H9 (cell line): ENCODE data around the gene SIRPD. TPM values are rescaled to one million over a fixed set of nuclear protein-coding genes. Genes with fewer than 3 reads are reported as not detected.

Experiments used
- DNase-seq: peaks from one replicate; pipeline ENCODE4 v3.0.0-alpha.2; 2017
- H2AFZ ChIP-seq: one replicate; pipeline ENCODE4 v1.6.1; 2013; ENCODE audit warnings: mild to moderate bottlenecking, low read length, control low read depth, moderate library complexity
- H2AK5ac ChIP-seq: 2 replicates; pipeline ENCODE4 v1.6.1; 2013; ENCODE audit warnings: low read length, control low read depth, mixed read lengths; ENCODE audit not compliant: insufficient read length
- H2BK120ac ChIP-seq: one replicate; pipeline ENCODE4 v1.6.1; 2013; ENCODE audit warnings: low read depth, mild to moderate bottlenecking, low read length, control low read depth, inconsistent platforms; ENCODE audit not compliant: poor library complexity, severe bottlenecking
- H2BK12ac ChIP-seq: 2 replicates; pipeline ENCODE4 v1.6.1; 2013; ENCODE audit warnings: low read length, control low read depth, mixed read lengths, low read depth; ENCODE audit not compliant: insufficient read length
- H2BK15ac ChIP-seq: 2 replicates; pipeline ENCODE4 v1.6.1; 2013; ENCODE audit warnings: low read depth, low read length, control low read depth
- H2BK20ac ChIP-seq: one replicate; pipeline ENCODE4 v1.6.1; 2013; ENCODE audit warnings: low read depth, mild to moderate bottlenecking, low read length, control low read depth, inconsistent platforms; ENCODE audit not compliant: poor library complexity, severe bottlenecking
- H2BK5ac ChIP-seq: 2 replicates; pipeline ENCODE4 v1.6.1; 2013; ENCODE audit warnings: low read length, control low read depth, mixed read lengths; ENCODE audit not compliant: insufficient read length
- H3K14ac ChIP-seq: 2 replicates; pipeline ENCODE4 v1.6.1; 2013; ENCODE audit warnings: low read length, control low read depth; ENCODE audit not compliant: insufficient read depth
- H3K18ac ChIP-seq: 2 replicates; pipeline ENCODE4 v1.6.1; 2013; ENCODE audit warnings: low read depth, mild to moderate bottlenecking, mixed read lengths, low read length, control low read depth; ENCODE audit not compliant: insufficient read length
- H3K23ac ChIP-seq: 2 replicates; pipeline ENCODE4 v1.6.1; 2013; ENCODE audit warnings: low read length, control low read depth, mixed read lengths, low read depth; ENCODE audit not compliant: insufficient read length
- H3K23me2 ChIP-seq: 2 replicates; pipeline ENCODE4 v1.6.1; 2013; ENCODE audit warnings: low read depth, mild to moderate bottlenecking, mixed read lengths, low read length, control low read depth; ENCODE audit not compliant: insufficient read length, poor library complexity, severe bottlenecking
- H3K27ac ChIP-seq: 2 replicates; pipeline ENCODE4 v1.5.1; 2013; ENCODE audit warnings: low read length, control low read depth, mixed read lengths, low read depth; ENCODE audit not compliant: insufficient read length
- H3K27me3 ChIP-seq: 2 replicates; pipeline ENCODE4 v1.6.1; 2013; ENCODE audit warnings: low read length, control low read depth, inconsistent platforms; ENCODE audit not compliant: insufficient read depth
- H3K4ac ChIP-seq: 2 replicates; pipeline ENCODE4 v1.6.1; 2013; ENCODE audit warnings: low read depth, mild to moderate bottlenecking, control low read depth, inconsistent platforms, low read length, moderate library complexity
- H3K4me1 ChIP-seq: 2 replicates; pipeline ENCODE4 v1.6.1; 2013; ENCODE audit warnings: low read length, control low read depth, inconsistent platforms; ENCODE audit not compliant: insufficient read depth
- H3K4me2 ChIP-seq: 2 replicates; pipeline ENCODE4 v1.6.1; 2013; ENCODE audit warnings: low read length, control low read depth, mixed read lengths; ENCODE audit not compliant: insufficient read length, insufficient read depth
- H3K56ac ChIP-seq: 2 replicates; pipeline ENCODE4 v1.6.1; 2013; ENCODE audit warnings: low read depth, mild to moderate bottlenecking, mixed read lengths, low read length, control low read depth; ENCODE audit not compliant: insufficient read length
- H3K79me1 ChIP-seq: 2 replicates; pipeline ENCODE4 v1.6.1; 2013; ENCODE audit warnings: low read depth, mild to moderate bottlenecking, moderate library complexity, low read length, control low read depth, inconsistent platforms; ENCODE audit not compliant: insufficient read depth, poor library complexity, severe bottlenecking
- H3K79me2 ChIP-seq: 2 replicates; pipeline ENCODE4 v1.6.1; 2013; ENCODE audit warnings: low read length, control low read depth, inconsistent platforms; ENCODE audit not compliant: insufficient read depth
- H3K9ac ChIP-seq: 2 replicates; pipeline ENCODE4 v1.6.1; 2013; ENCODE audit warnings: low read length, control low read depth, mixed read lengths; ENCODE audit not compliant: insufficient read length; ENCODE audit errors: extremely low read depth
- H3K9me3 ChIP-seq: one replicate; pipeline ENCODE4 v1.6.1; 2013; ENCODE audit warnings: low read depth, low read length, inconsistent platforms; ENCODE audit not compliant: control insufficient read depth
- H3T11ph ChIP-seq: one replicate; pipeline ENCODE4 v1.6.1; 2013; ENCODE audit warnings: mild to moderate bottlenecking, low read length, control low read depth, inconsistent platforms
- H4K20me1 ChIP-seq: one replicate; pipeline ENCODE4 v1.6.1; 2013; ENCODE audit not compliant: control insufficient read depth, insufficient read length, insufficient read depth
- H4K5ac ChIP-seq: 2 replicates; pipeline ENCODE4 v1.6.1; 2013; ENCODE audit warnings: low read depth, mild to moderate bottlenecking, mixed read lengths, low read length, control low read depth; ENCODE audit not compliant: insufficient read length
- H4K8ac ChIP-seq: replicated peaks from 2 replicates; pipeline ENCODE4 v1.6.1; 2013; ENCODE audit warnings: low read length, control low read depth, mixed read lengths, low read depth; ENCODE audit not compliant: insufficient read length
- H4K91ac ChIP-seq: 2 replicates; pipeline ENCODE4 v1.6.1; 2013; ENCODE audit warnings: low read depth, mild to moderate bottlenecking, moderate library complexity, mixed read lengths, low read length, control low read depth; ENCODE audit not compliant: insufficient read length
- H3K27ac Mint-ChIP-seq, 3 experiments: 2 replicates in 2 of 3; 3 replicates in 1 of 3; pipeline ENCODE4 v1.8.0; 2020 to 2021; ENCODE audit warnings: mixed read lengths in 3 of 3, mild to moderate bottlenecking in 1 of 3, moderate library complexity in 1 of 3
- H3K27me3 Mint-ChIP-seq: 2 replicates; pipeline ENCODE4 v1.8.0; 2021; ENCODE audit warnings: low read depth, mild to moderate bottlenecking, moderate library complexity, mixed read lengths
- H3K36me3 Mint-ChIP-seq, 3 experiments: 2 replicates in 2 of 3; 3 replicates in 1 of 3; pipeline ENCODE4 v1.8.0; 2020 to 2021; ENCODE audit warnings: low read depth in 3 of 3, mixed read lengths in 3 of 3; ENCODE audit not compliant: insufficient read depth in 1 of 3
- H3K4me1 Mint-ChIP-seq, 2 experiments: 2 replicates each; pipeline ENCODE4 v1.8.0; 2020; ENCODE audit warnings: mixed read lengths in 2 of 2
- H3K4me3 Mint-ChIP-seq, 2 experiments: 2 replicates in 1 of 2; 3 replicates in 1 of 2; pipeline ENCODE4 v1.8.0; 2020 to 2021; ENCODE audit warnings: mild to moderate bottlenecking in 2 of 2, mixed read lengths in 2 of 2, moderate library complexity in 1 of 2
- H3K9me3 Mint-ChIP-seq, 2 experiments: 2 replicates in 1 of 2; 3 replicates in 1 of 2; pipeline ENCODE4 v1.8.0; 2020; ENCODE audit warnings: mild to moderate bottlenecking in 2 of 2, mixed read lengths in 2 of 2, moderate library complexity in 1 of 2
- CTCF ChIP-seq: fragments of 200-600 bp; sonication (generic); conservative IDR thresholded peaks from 3 replicates; pipeline ENCODE4 v1.8.0; 2021; ENCODE audit warnings: antibody characterized with exemption, mild to moderate bottlenecking
- WGBS: extraction: QIAGEN DNeasy Blood & Tissue Kit; methylation state at CpG from one replicate; pipeline ENCODE4 v1.1.7; 2013; ENCODE audit warnings: missing lambda C conversion rate, low lambda C conversion rate, mixed read lengths; ENCODE audit not compliant: insufficient read length; ENCODE audit errors: extremely low coverage; 5-methylcytosine and 5-hydroxymethylcytosine counted together
- total RNA-seq: library from RNA; stranded (reverse); gene quantifications from 2 replicates; pipeline ENCODE4 v1.2.1, GENCODE V29; 2021

Gene SIRPD
- total RNA-seq, 1 experiment from 2014 or later, result not detected

DNA sequence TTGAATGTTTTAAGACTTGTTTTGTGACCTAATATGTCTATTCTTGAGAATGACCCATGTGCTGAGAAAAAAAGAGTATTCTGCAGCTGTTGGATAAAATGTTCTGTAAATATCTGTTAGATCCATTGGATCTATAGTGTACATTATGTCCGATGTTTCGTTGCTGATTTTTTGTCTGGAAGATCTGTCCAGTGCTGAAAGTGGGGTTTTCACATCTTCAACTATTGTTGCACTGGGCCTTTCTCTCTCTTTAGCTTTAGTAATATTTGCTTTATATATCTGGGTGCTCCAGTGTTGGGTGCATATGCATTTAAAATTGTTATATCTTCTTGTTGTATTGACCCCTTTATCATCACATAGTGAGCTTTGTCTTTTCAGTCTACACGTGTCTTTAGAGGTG, 60.6 kb downstream of the SIRPD start:
- 0 out of 7 replicates have a peak, but pooled peaks cover 0 to 2% (median 0%) of the 10 kb centered on the region in 3 experiments for H3K36me3 Mint-ChIP-seq
- H3K27ac Mint-ChIP-seq, result no peak overlapping the region
- peaks cover 31% of the 10 kb centered on the region for H3K27me3 Mint-ChIP-seq
- no peak overlapping the region for H4K5ac ChIP-seq
- no peaks in the 10 kb centered on the region for H3K79me1 ChIP-seq
- H3K4ac ChIP-seq, result no peak overlapping the region
- no peak overlapping the region for H2BK15ac ChIP-seq
- H2BK120ac ChIP-seq, result no peak overlapping the region
- no peak overlapping the region for H3K18ac ChIP-seq
- H3T11ph ChIP-seq, result no peak overlapping the region
- H3K56ac ChIP-seq, result no peak overlapping the region
- H3K27me3 ChIP-seq, result no peaks in the 10 kb centered on the region
- H3K79me2 ChIP-seq, result no peaks in the 10 kb centered on the region
- no peaks in the 10 kb centered on the region for H4K20me1 ChIP-seq
- no peak overlapping the region for H2BK20ac ChIP-seq
- H3K23ac ChIP-seq, result no peak overlapping the region
- H2AFZ ChIP-seq, result no peak overlapping the region
- no peak overlapping the region for H4K8ac ChIP-seq
- H3K4me1 Mint-ChIP-seq, result peaks cover 13 to 19% of the 10 kb centered on the region in 2 experiments
- no peak overlapping the region for H3K4me2 ChIP-seq
- H3K23me2 ChIP-seq, result no peaks in the 10 kb centered on the region
- no CpG with 5 or more reads among the region's 3 CpGs for WGBS
- no peak overlapping the region for H3K14ac ChIP-seq
- no peak overlapping the region for H3K27ac ChIP-seq
- no peak overlapping the region for H2AK5ac ChIP-seq
- H3K4me3 Mint-ChIP-seq, result no peak overlapping the region
- TF ChIP-seq CTCF, result no peak
- no peak overlapping the region for H2BK5ac ChIP-seq
- no peaks in the 10 kb centered on the region for H3K4me1 ChIP-seq
- no peak overlapping the region for H3K9ac ChIP-seq
- H3K9me3 Mint-ChIP-seq, result no peaks in the 10 kb centered on the region; a peak in 1 of 5 replicates
- no peaks in the 10 kb centered on the region for H3K9me3 ChIP-seq
- no peak for DNase-seq
- no peak overlapping the region for H2BK12ac ChIP-seq
- no peak overlapping the region for H4K91ac ChIP-seq
